ENCODE measurements around the gene EME2.

The EME2 gene

DNA sequence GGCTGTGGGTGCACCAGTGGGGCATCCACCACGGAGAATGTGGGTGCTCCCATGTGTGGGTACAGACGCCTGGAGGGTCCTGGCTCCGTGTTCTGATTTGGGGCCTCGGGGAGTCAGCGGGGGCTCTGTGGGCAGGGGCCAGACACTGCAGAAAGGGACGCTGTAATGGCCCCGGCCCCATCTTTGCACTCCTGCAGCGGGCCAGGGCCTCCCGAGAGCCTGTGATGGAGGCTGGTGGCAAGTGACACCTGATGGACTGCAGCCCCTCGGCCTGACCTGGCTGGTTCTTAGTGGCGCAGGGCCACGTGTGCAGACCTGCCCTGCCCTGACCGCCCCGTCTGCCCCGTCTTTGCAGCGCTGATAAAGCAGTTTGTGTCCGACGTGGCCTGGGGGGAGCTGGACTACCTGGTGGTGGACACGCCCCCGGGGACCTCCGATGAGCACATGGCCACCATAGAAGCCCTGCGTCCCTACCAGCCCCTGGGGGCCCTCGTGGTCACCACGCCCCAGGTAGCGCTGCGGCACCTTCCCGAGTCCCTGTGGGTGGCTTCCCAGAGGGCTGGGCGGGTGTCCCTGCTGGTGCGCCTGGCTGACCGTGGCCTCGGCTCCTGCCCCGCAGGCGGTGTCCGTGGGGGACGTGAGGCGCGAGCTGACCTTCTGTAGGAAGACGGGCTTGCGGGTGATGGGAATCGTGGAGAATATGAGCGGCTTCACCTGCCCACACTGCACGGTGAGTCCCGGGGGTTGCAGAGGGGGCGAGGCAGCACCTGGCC, 14.9 kb downstream of the EME2 start:
- Histone ChIP-seq H2BK120ac (ENCODE audit: low read depth, low read length) (no peak overlapping the region), H2BK15ac (ENCODE audit: low read length) (no peak overlapping the region), H2BK12ac (ENCODE audit: low read length) (no peak overlapping the region), H3K18ac (ENCODE audit: low read length) (no peak overlapping the region), H3K27ac (replicated peaks; ENCODE audit: low read length) (no peak overlapping the region), H3K4me3 (ENCODE audit: low read length in 2 of 2) (peak overlapping the region in 1 of 2 donors; percentile 11), H3K4ac (ENCODE audit: low read length) (no peak overlapping the region), H2AK5ac (ENCODE audit: low read depth, low read length) (no peak overlapping the region), H4K8ac (ENCODE audit: low read depth, low read length) (peak overlapping the region; percentile 17), H2BK5ac (ENCODE audit: low read length) (no peak overlapping the region), H3K4me1 (ENCODE audit: control insufficient read depth in 2 of 2, insufficient read depth in 1 of 2, low read depth in 1 of 2, low read length in 2 of 2) (peaks cover 0 to 3% of the 10 kb centered on the region in 2 donors), H3K14ac (ENCODE audit: low read length) (no peak overlapping the region), H2AFZ (ENCODE audit: low read length) (no peak overlapping the region), H3K9me3 (replicated peaks in 1 of 2; ENCODE audit: control insufficient read depth in 2 of 2, insufficient read depth in 1 of 2, low read depth in 1 of 2, low read length in 2 of 2) (no peaks in the 10 kb centered on the region), H3K23ac (ENCODE audit: low read depth, low read length, poor library complexity) (peak overlapping the region; percentile 73), H3K9ac (ENCODE audit: low read depth, low read length, poor library complexity) (no peak overlapping the region), H3K36me3 (replicated peaks in 1 of 2; ENCODE audit: control insufficient read depth in 2 of 2, insufficient read depth in 2 of 2, low read length in 2 of 2) (peaks cover 31 to 69% of the 10 kb centered on the region in 2 donors), H4K91ac (ENCODE audit: low read depth, low read length, poor library complexity) (no peak overlapping the region), H3K27me3 (ENCODE audit: control insufficient read depth in 3 of 3, insufficient read depth in 3 of 3, low read depth in 1 of 3, low read length in 3 of 3) (no peaks in the 10 kb centered on the region), H3K79me1 (ENCODE audit: low read depth, low read length) (peaks cover 40% of the 10 kb centered on the region), H3K4me2 (ENCODE audit: insufficient read depth, low read length, poor library complexity, severe bottlenecking) (no peak overlapping the region)
- DNase-seq (ENCODE audit: low spot score) = no peak
- WGBS, 2 donors (ENCODE audit: extremely low coverage in 2 of 2, insufficient read length in 2 of 2, insufficient replicate concordance in 1 of 2) = no CpG with 5 or more reads among the region's 44 CpGs

GRCh38 chr16:1788095-1788707, 15.6 kb downstream of the EME2 start:
- Histone ChIP-seq H3K4me3 (ENCODE audit: low read length in 2 of 2) (peak overlapping the region in 1 of 2 donors; percentile 11), H3K4me1 (ENCODE audit: control insufficient read depth in 2 of 2, insufficient read depth in 1 of 2, low read depth in 1 of 2, low read length in 2 of 2) (peaks cover 0 to 3% of the 10 kb centered on the region in 2 donors), H3K23ac (ENCODE audit: low read depth, low read length, poor library complexity) (peak overlapping the region; percentile 73), H3K18ac (ENCODE audit: low read length) (no peak overlapping the region), H2AFZ (ENCODE audit: low read length) (no peak overlapping the region), H3K79me1 (ENCODE audit: low read depth, low read length) (peaks cover 37% of the 10 kb centered on the region), H2BK12ac (ENCODE audit: low read length) (no peak overlapping the region), H3K27me3 (ENCODE audit: control insufficient read depth in 3 of 3, insufficient read depth in 3 of 3, low read depth in 1 of 3, low read length in 3 of 3) (no peaks in the 10 kb centered on the region), H3K9me3 (replicated peaks in 1 of 2; ENCODE audit: control insufficient read depth in 2 of 2, insufficient read depth in 1 of 2, low read depth in 1 of 2, low read length in 2 of 2) (no peaks in the 10 kb centered on the region), H4K91ac (ENCODE audit: low read depth, low read length, poor library complexity) (no peak overlapping the region), H2BK15ac (ENCODE audit: low read length) (no peak overlapping the region), H4K8ac (ENCODE audit: low read depth, low read length) (no peak overlapping the region), H2BK5ac (ENCODE audit: low read length) (no peak overlapping the region), H3K4me2 (ENCODE audit: insufficient read depth, low read length, poor library complexity, severe bottlenecking) (no peak overlapping the region), H2AK5ac (ENCODE audit: low read depth, low read length) (no peak overlapping the region), H3K36me3 (replicated peaks in 1 of 2; ENCODE audit: control insufficient read depth in 2 of 2, insufficient read depth in 2 of 2, low read length in 2 of 2) (peaks cover 31 to 69% of the 10 kb centered on the region in 2 donors), H3K27ac (replicated peaks; ENCODE audit: low read length) (no peak overlapping the region), H3K9ac (ENCODE audit: low read depth, low read length, poor library complexity) (no peak overlapping the region), H2BK120ac (ENCODE audit: low read depth, low read length) (no peak overlapping the region), H3K4ac (ENCODE audit: low read length) (no peak overlapping the region), H3K14ac (ENCODE audit: low read length) (no peak overlapping the region)
- no peak for DNase-seq (ENCODE audit: low spot score)
- WGBS, 2 donors (ENCODE audit: extremely low coverage in 2 of 2, insufficient read length in 2 of 2, insufficient replicate concordance in 1 of 2) = no CpG with 5 or more reads among the region's 38 CpGs

- H2AFZ ChIP-seq (ENCODE audit: low read length) = no peak overlapping the region
- no peak overlapping the region for H3K4me3 ChIP-seq (ENCODE audit: low read length in 2 of 2)
- no peak overlapping the region for H3K4ac ChIP-seq (ENCODE audit: low read length)
- no peak overlapping the region for H2BK5ac ChIP-seq (ENCODE audit: low read length)
- H4K8ac ChIP-seq (ENCODE audit: low read depth, low read length) = no peak overlapping the region
- H3K18ac ChIP-seq (ENCODE audit: low read length) = no peak overlapping the region
- H3K14ac ChIP-seq (ENCODE audit: low read length) = no peak overlapping the region
- no peak for DNase-seq (ENCODE audit: low spot score)
- peaks cover 36% of the 10 kb centered on the region for H3K79me1 ChIP-seq (ENCODE audit: low read depth, low read length)
- no peak overlapping the region for H2BK12ac ChIP-seq (ENCODE audit: low read length)
- H3K9ac ChIP-seq (ENCODE audit: low read depth, low read length, poor library complexity) = no peak overlapping the region
- no peaks in the 10 kb centered on the region for H3K27me3 ChIP-seq (ENCODE audit: control insufficient read depth in 3 of 3, insufficient read depth in 3 of 3, low read depth in 1 of 3, low read length in 3 of 3)
- H2AK5ac ChIP-seq (ENCODE audit: low read depth, low read length) = no peak overlapping the region
- no CpG with 5 or more reads among the region's 19 CpGs for WGBS, 2 donors (ENCODE audit: extremely low coverage in 2 of 2, insufficient read length in 2 of 2, insufficient replicate concordance in 1 of 2)
- peaks cover 0 to 3% of the 10 kb centered on the region in 2 donors for H3K4me1 ChIP-seq (ENCODE audit: control insufficient read depth in 2 of 2, insufficient read depth in 1 of 2, low read depth in 1 of 2, low read length in 2 of 2)
- no peak overlapping the region for H3K4me2 ChIP-seq (ENCODE audit: insufficient read depth, low read length, poor library complexity, severe bottlenecking)
- no peaks in the 10 kb centered on the region for H3K9me3 ChIP-seq (replicated peaks in 1 of 2; ENCODE audit: control insufficient read depth in 2 of 2, insufficient read depth in 1 of 2, low read depth in 1 of 2, low read length in 2 of 2)
- H2BK120ac ChIP-seq (ENCODE audit: low read depth, low read length) = no peak overlapping the region
- no peak overlapping the region for H3K23ac ChIP-seq (ENCODE audit: low read depth, low read length, poor library complexity)
- peaks cover 31 to 69% of the 10 kb centered on the region in 2 donors for H3K36me3 ChIP-seq (replicated peaks in 1 of 2; ENCODE audit: control insufficient read depth in 2 of 2, insufficient read depth in 2 of 2, low read length in 2 of 2)
- no peak overlapping the region for H2BK15ac ChIP-seq (ENCODE audit: low read length)
- no peak overlapping the region for H3K27ac ChIP-seq (replicated peaks; ENCODE audit: low read length)
- H4K91ac ChIP-seq (ENCODE audit: low read depth, low read length, poor library complexity) = no peak overlapping the region
These were observed 16.1 kb downstream of the EME2 start for GRCh38 chr16:1788708-1789100.

GRCh38 chr16:1789643-1790045, 17.0 kb downstream of the EME2 start:
- WGBS, 2 donors (ENCODE audit: extremely low coverage in 2 of 2, insufficient read length in 2 of 2, insufficient replicate concordance in 1 of 2) = no CpG with 5 or more reads among the region's 25 CpGs
- no peak overlapping the region for H3K4me2 ChIP-seq (ENCODE audit: insufficient read depth, low read length, poor library complexity, severe bottlenecking)
- no peak overlapping the region for H2BK5ac ChIP-seq (ENCODE audit: low read length)
- H2BK12ac ChIP-seq (ENCODE audit: low read length) = no peak overlapping the region
- peaks cover 33% of the 10 kb centered on the region for H3K79me1 ChIP-seq (ENCODE audit: low read depth, low read length)
- H3K27me3 ChIP-seq (ENCODE audit: control insufficient read depth in 3 of 3, insufficient read depth in 3 of 3, low read depth in 1 of 3, low read length in 3 of 3) = no peaks in the 10 kb centered on the region
- no peak overlapping the region for H3K23ac ChIP-seq (ENCODE audit: low read depth, low read length, poor library complexity)
- no peak overlapping the region for H2AK5ac ChIP-seq (ENCODE audit: low read depth, low read length)
- no peak overlapping the region for H2BK120ac ChIP-seq (ENCODE audit: low read depth, low read length)
- H3K9ac ChIP-seq (ENCODE audit: low read depth, low read length, poor library complexity) = no peak overlapping the region
- H3K18ac ChIP-seq (ENCODE audit: low read length) = no peak overlapping the region
- H4K8ac ChIP-seq (ENCODE audit: low read depth, low read length) = no peak overlapping the region
- no peak overlapping the region for H3K4ac ChIP-seq (ENCODE audit: low read length)
- no peak overlapping the region for H4K91ac ChIP-seq (ENCODE audit: low read depth, low read length, poor library complexity)
- H3K9me3 ChIP-seq (replicated peaks in 1 of 2; ENCODE audit: control insufficient read depth in 2 of 2, insufficient read depth in 1 of 2, low read depth in 1 of 2, low read length in 2 of 2) = no peaks in the 10 kb centered on the region
- H3K4me1 ChIP-seq (ENCODE audit: control insufficient read depth in 2 of 2, insufficient read depth in 1 of 2, low read depth in 1 of 2, low read length in 2 of 2) = no peaks in the 10 kb centered on the region
- peaks cover 31 to 64% of the 10 kb centered on the region in 2 donors for H3K36me3 ChIP-seq (replicated peaks in 1 of 2; ENCODE audit: control insufficient read depth in 2 of 2, insufficient read depth in 2 of 2, low read length in 2 of 2)
- no peak for DNase-seq (ENCODE audit: low spot score)
- H3K14ac ChIP-seq (ENCODE audit: low read length) = no peak overlapping the region
- H2BK15ac ChIP-seq (ENCODE audit: low read length) = no peak overlapping the region
- no peak overlapping the region for H3K4me3 ChIP-seq (ENCODE audit: low read length in 2 of 2)
- H2AFZ ChIP-seq (ENCODE audit: low read length) = no peak overlapping the region
- H3K27ac ChIP-seq (replicated peaks; ENCODE audit: low read length) = no peak overlapping the region

Measured in neuronal stem cell (in vitro differentiated cells).